ENCODE results near the gene HMGXB3. TPM values are rescaled to one million over a fixed set of nuclear protein-coding genes. Genes with fewer than 3 reads are reported as not detected.

Gene HMGXB3
- total RNA-seq, 2 experiments from 2014 or later, result 35.1 to 44.0 TPM

Small RNAs within 50 kb of the gene (small RNA-seq; reads per million reads assigned to genes)
- not detected for gene RF00019

Other genes starting within 250 kb of the HMGXB3 start
- gene PDE6A, start 55.9 kb upstream of the HMGXB3 start, total RNA-seq (2014; rRNA removed; shearing (Covaris generic)), result not detected in 2 replicates
- gene PDE6A, start 55.9 kb upstream of the HMGXB3 start, total RNA-seq (2022), result not detected in 2 replicates
- 1.2 and 2.1 TPM in 2 replicates for gene SLC26A2, start 40.0 kb upstream of the HMGXB3 start, total RNA-seq (2014; rRNA removed; shearing (Covaris generic))
- gene SLC26A2, start 40.0 kb upstream of the HMGXB3 start, total RNA-seq (2022), result 2.8 and 3.5 TPM in 2 replicates
- gene TIGD6, start 85 bp upstream of the HMGXB3 start, total RNA-seq (2014; rRNA removed; shearing (Covaris generic)), result 3.4 and 5.4 TPM in 2 replicates
- gene TIGD6, start 85 bp upstream of the HMGXB3 start, total RNA-seq (2022), result 4.6 and 6.5 TPM in 2 replicates
- not detected in 2 replicates for gene CSF1R, start 85.8 kb downstream of the HMGXB3 start, total RNA-seq (2014; rRNA removed; shearing (Covaris generic))
- gene CSF1R, start 85.8 kb downstream of the HMGXB3 start, total RNA-seq (2022), result not detected in 2 replicates
- gene PDGFRB, start 155.1 kb downstream of the HMGXB3 start, total RNA-seq (2014; rRNA removed; shearing (Covaris generic)), result 0.80 and 3.0 TPM in 2 replicates
- 0.23 TPM in 1 of 2 replicates, not detected in the other for gene PDGFRB, start 155.1 kb downstream of the HMGXB3 start, total RNA-seq (2022)
- not detected in 2 replicates for gene CDX1, start 166.0 kb downstream of the HMGXB3 start, total RNA-seq (2014; rRNA removed; shearing (Covaris generic))
- not detected in 2 replicates for gene CDX1, start 166.0 kb downstream of the HMGXB3 start, total RNA-seq (2022)
- not detected in 2 replicates for gene SLC6A7, start 189.3 kb downstream of the HMGXB3 start, total RNA-seq (2014; rRNA removed; shearing (Covaris generic))
- gene SLC6A7, start 189.3 kb downstream of the HMGXB3 start, total RNA-seq (2022), result not detected in 2 replicates